CD4-positive, alpha-beta T cell (primary cell): ENCODE data around the gene FARS2. TPM values are rescaled to one million over a fixed set of nuclear protein-coding genes. Genes with fewer than 3 reads are reported as not detected.

ENCODE experiments used
- ATAC-seq: fragments of 200-7000 bp; cut with Tn5 transposase; one replicate; pipeline ENCODE4 v1.10.0; 2022; ENCODE audit warnings: mild to moderate bottlenecking; ENCODE audit not compliant: poor library complexity
- CTCF ChIA-PET: fragments of 350-600 bp; sonication (Branson Sonifier 250); formaldehyde crosslinking; loops from one replicate; lab custom pipeline; 2021; ENCODE audit warnings: antibody characterized with exemption, inconsistent platforms; lab: Charles Lee
- POLR2A ChIA-PET: fragments of 350-600 bp; sonication (Branson Sonifier 250); formaldehyde crosslinking; loops from one replicate; lab custom pipeline; 2021; ENCODE audit warnings: antibody characterized with exemption, inconsistent platforms; lab: Charles Lee
- DNase-seq, 14 experiments: peaks; one replicate each; pipeline ENCODE4 v3.0.0-alpha.2; 2013 to 2020; ENCODE audit warnings: mixed read lengths in 2 of 14
- H3K27ac ChIP-seq, 2 donors: one replicate each; pipeline versions ENCODE4 v1.5.1 to v1.7.0; 2013; ENCODE audit warnings: low read length in 2 of 2, low read depth in 1 of 2, mild to moderate bottlenecking in 1 of 2
- H3K27me3 ChIP-seq, 2 experiments: 1 replicate in 1 of 2; 2 replicates in 1 of 2; pipeline versions ENCODE4 v1.6.1 to v1.7.0; 2013; ENCODE audit warnings: low read length in 2 of 2, control low read depth in 1 of 2, mild to moderate bottlenecking in 1 of 2, moderate library complexity in 1 of 2; ENCODE audit not compliant: insufficient read depth in 2 of 2, control insufficient read depth in 1 of 2
- H3K36me3 ChIP-seq: one replicate; pipeline ENCODE4 v1.6.1; 2013; ENCODE audit warnings: low read length, control low read depth; ENCODE audit not compliant: insufficient read depth
- H3K4me1 ChIP-seq: one replicate; pipeline ENCODE4 v1.6.1; 2013; ENCODE audit warnings: low read length, control low read depth; ENCODE audit not compliant: insufficient read depth
- H3K4me3 ChIP-seq: one replicate; pipeline ENCODE4 v1.5.1; 2013; ENCODE audit warnings: mild to moderate bottlenecking, low read length, moderate library complexity
- H3K9me3 ChIP-seq, 2 experiments: 1 replicate in 1 of 2; 2 replicates in 1 of 2; pipeline versions ENCODE4 v1.6.1 to v1.7.0; 2013; ENCODE audit warnings: low read length in 2 of 2, mild to moderate bottlenecking in 2 of 2, control low read depth in 1 of 2, moderate library complexity in 1 of 2; ENCODE audit not compliant: control insufficient read depth in 1 of 2, insufficient read depth in 1 of 2
- H3K27ac Mint-ChIP-seq: one replicate; pipeline ENCODE4 v1.8.0; 2020; ENCODE audit warnings: mixed read lengths
- H3K27me3 Mint-ChIP-seq: one replicate; pipeline ENCODE4 v1.8.0; 2021; ENCODE audit warnings: mixed read lengths
- H3K36me3 Mint-ChIP-seq: one replicate; pipeline ENCODE4 v1.8.0; 2021; ENCODE audit warnings: low read depth, mixed read lengths
- H3K4me1 Mint-ChIP-seq: one replicate; pipeline ENCODE4 v1.8.0; 2021; ENCODE audit warnings: low read depth, mixed read lengths
- H3K4me3 Mint-ChIP-seq: one replicate; pipeline ENCODE4 v1.8.0; 2020; ENCODE audit warnings: mild to moderate bottlenecking, mixed read lengths
- H3K9me3 Mint-ChIP-seq: one replicate; pipeline ENCODE4 v1.8.0; 2020; ENCODE audit warnings: mixed read lengths
- intact Hi-C, 2 experiments: fragments of 100-400 bp; cut with DNase I in 1 of 2; cut with micrococcal nuclease in 1 of 2; formaldehyde crosslinking; loops; one replicate each; pipeline versions ENCODE4 v1.15.1 to v1.9.0; 2023 to 2025; cut with DNase I, micrococcal nuclease
- total RNA-seq, 174 experiments: library from RNA in 2 of 174; stranded (reverse) in 2 of 174; gene quantifications; one replicate each; pipeline ENCODE4 v1.2.3 and lab custom pipeline; 2021 to 2026
- TF ChIP-seq, protein P1 (sequence below): fragments of 200-600 bp; IDR thresholded peaks from one replicate; pipeline ENCODE4 v1.8.0; 2022; ENCODE audit warnings: antibody characterized with exemption, mild to moderate bottlenecking

The FARS2 gene
- total RNA-seq, 2 experiments from 2014 or later: 12.6 to 12.8 TPM

- no peak for ATAC-seq
- Mint-ChIP-seq H3K27me3 (no peaks in the 10 kb centered on the region), H3K4me1 (peaks cover 16% of the 10 kb centered on the region), H3K27ac (no peak overlapping the region), H3K36me3 (peaks cover 50% of the 10 kb centered on the region), H3K9me3 (peaks cover 5% of the 10 kb centered on the region), H3K4me3 (no peak overlapping the region)
- H3K27ac ChIP-seq: no peak overlapping the region
- no peak for DNase-seq
- ChIA-PET CTCF (no interaction called here), POLR2A (no interaction called here)
- H3K4me3 ChIP-seq: no peak overlapping the region
- H3K36me3 ChIP-seq: no peaks in the 10 kb centered on the region
- no peaks in the 10 kb centered on the region for H3K9me3 ChIP-seq
- peaks cover 5% of the 10 kb centered on the region for H3K4me1 ChIP-seq
- intact Hi-C loops: no loop called here
- TF ChIP-seq, protein P1, sequence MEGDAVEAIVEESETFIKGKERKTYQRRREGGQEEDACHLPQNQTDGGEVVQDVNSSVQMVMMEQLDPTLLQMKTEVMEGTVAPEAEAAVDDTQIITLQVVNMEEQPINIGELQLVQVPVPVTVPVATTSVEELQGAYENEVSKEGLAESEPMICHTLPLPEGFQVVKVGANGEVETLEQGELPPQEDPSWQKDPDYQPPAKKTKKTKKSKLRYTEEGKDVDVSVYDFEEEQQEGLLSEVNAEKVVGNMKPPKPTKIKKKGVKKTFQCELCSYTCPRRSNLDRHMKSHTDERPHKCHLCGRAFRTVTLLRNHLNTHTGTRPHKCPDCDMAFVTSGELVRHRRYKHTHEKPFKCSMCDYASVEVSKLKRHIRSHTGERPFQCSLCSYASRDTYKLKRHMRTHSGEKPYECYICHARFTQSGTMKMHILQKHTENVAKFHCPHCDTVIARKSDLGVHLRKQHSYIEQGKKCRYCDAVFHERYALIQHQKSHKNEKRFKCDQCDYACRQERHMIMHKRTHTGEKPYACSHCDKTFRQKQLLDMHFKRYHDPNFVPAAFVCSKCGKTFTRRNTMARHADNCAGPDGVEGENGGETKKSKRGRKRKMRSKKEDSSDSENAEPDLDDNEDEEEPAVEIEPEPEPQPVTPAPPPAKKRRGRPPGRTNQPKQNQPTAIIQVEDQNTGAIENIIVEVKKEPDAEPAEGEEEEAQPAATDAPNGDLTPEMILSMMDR: no peak
- H3K27me3 ChIP-seq: no peaks in the 10 kb centered on the region
Observed at GRCh38 chr6:5439749-5440148, 178.4 kb downstream of the FARS2 start.

DNA sequence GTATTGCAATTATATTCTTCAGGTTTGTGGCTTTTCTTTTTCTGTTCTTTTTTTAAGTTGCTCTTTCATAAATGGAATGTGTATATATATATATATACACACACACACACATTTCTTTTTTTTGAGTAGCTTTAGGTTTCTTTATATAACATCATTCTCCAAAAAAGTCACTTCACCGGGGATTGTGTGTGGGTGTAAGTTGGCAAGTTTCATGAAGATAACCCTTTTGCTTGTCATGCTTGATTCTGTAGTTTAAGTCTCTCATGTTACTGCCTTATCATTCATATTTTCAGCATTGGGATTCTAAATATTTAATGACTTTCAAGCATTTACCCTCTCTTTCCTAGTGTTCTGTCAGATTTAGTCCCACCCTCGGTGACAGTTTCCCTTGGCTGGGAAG lies 181.0 kb downstream of the FARS2 start:
- Histone ChIP-seq H3K36me3 (no peaks in the 10 kb centered on the region), H3K9me3 (no peaks in the 10 kb centered on the region), H3K4me1 (peaks cover 5% of the 10 kb centered on the region), H3K27ac (no peak overlapping the region), H3K4me3 (no peak overlapping the region), H3K27me3 (no peaks in the 10 kb centered on the region)
- H3K27me3 Mint-ChIP-seq: no peaks in the 10 kb centered on the region
- CTCF ChIA-PET: no interaction called here
- intact Hi-C loops: no loop called here
- H3K9me3 Mint-ChIP-seq: no peaks in the 10 kb centered on the region
- peaks cover 24% of the 10 kb centered on the region for H3K36me3 Mint-ChIP-seq
- no peak overlapping the region for H3K4me3 Mint-ChIP-seq
- no peak for DNase-seq
- POLR2A ChIA-PET: no interaction called here
- TF ChIP-seq, protein P1: no peak
- peaks cover 16% of the 10 kb centered on the region for H3K4me1 Mint-ChIP-seq
- H3K27ac Mint-ChIP-seq: no peak overlapping the region
- ATAC-seq: no peak

DNA sequence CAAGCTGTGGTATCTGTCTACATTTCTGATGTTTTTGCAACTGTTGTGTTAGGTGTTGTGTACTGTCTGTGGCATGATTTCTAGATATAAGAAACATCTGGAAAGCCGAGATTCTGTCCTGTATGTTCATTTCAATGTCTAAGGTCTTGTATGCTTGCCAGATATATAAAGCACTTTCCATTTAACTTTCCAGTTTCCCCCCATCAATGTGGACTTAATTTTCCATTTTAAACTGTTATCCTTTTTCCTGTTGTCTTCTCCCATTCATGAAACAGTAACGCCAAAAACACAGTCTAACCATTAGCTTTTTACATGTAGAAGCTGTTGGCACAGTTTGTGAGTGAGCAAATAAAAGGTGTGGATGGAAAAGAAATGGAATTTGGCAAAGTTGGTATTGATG lies 181.6 kb downstream of the FARS2 start:
- Histone ChIP-seq H3K4me3 (no peak overlapping the region), H3K4me1 (peaks cover 5% of the 10 kb centered on the region), H3K27ac (no peak overlapping the region), H3K9me3 (no peaks in the 10 kb centered on the region), H3K36me3 (no peaks in the 10 kb centered on the region), H3K27me3 (no peaks in the 10 kb centered on the region)
- TF ChIP-seq, protein P1: no peak
- no peak for ATAC-seq
- H3K4me3 Mint-ChIP-seq: no peak overlapping the region
- H3K4me1 Mint-ChIP-seq: peaks cover 16% of the 10 kb centered on the region
- ChIA-PET POLR2A (no interaction called here), CTCF (no interaction called here)
- H3K27me3 Mint-ChIP-seq: no peaks in the 10 kb centered on the region
- intact Hi-C loops: no loop called here
- no peak for DNase-seq
- H3K9me3 Mint-ChIP-seq: no peaks in the 10 kb centered on the region
- H3K27ac Mint-ChIP-seq: no peak overlapping the region
- H3K36me3 Mint-ChIP-seq: peaks cover 18% of the 10 kb centered on the region
